GM23338 (cell line): ENCODE measurements around the gene MTMR6. TPM values are rescaled to one million over a fixed set of nuclear protein-coding genes. Genes with fewer than 3 reads are reported as not detected.

Source experiments
- ATAC-seq: fragments of 200-7000 bp; cut with Tn5 transposase; 3 replicates; pipeline ENCODE4 v1.9.1; 2020
- DNase-seq: peaks from one replicate; pipeline ENCODE4 v3.0.0-alpha.2; 2015; ENCODE audit warnings: low spot score
- H2AFZ ChIP-seq: fragments of 200-600 bp; sonication (generic); 2 replicates; pipeline ENCODE4 v1.8.0; 2016; ENCODE audit warnings: antibody characterized with exemption, mild to moderate bottlenecking, moderate library complexity
- H3F3A ChIP-seq: fragments of 200-600 bp; sonication (generic); replicated peaks from 2 replicates; pipeline ENCODE4 v1.8.0; 2017; ENCODE audit warnings: antibody characterized with exemption, mixed run types, low read depth
- H3K27ac ChIP-seq: fragments of 200-600 bp; sonication (generic); 2 replicates; pipeline ENCODE4 v1.6.1; 2016; ENCODE audit warnings: low read depth
- H3K27me3 ChIP-seq: fragments of 200-600 bp; sonication (generic); 2 replicates; pipeline ENCODE4 v1.8.0; 2016; ENCODE audit warnings: mild to moderate bottlenecking, mixed run types, moderate library complexity; ENCODE audit not compliant: insufficient read depth
- H3K36me3 ChIP-seq: fragments of 200-600 bp; sonication (generic); 2 replicates; pipeline ENCODE4 v1.8.0; 2016; ENCODE audit warnings: mild to moderate bottlenecking; ENCODE audit not compliant: insufficient read depth
- H3K4me1 ChIP-seq: fragments of 200-600 bp; sonication (generic); 2 replicates; pipeline ENCODE4 v1.8.0; 2016; ENCODE audit warnings: mild to moderate bottlenecking, moderate library complexity; ENCODE audit not compliant: insufficient read depth
- H3K4me2 ChIP-seq: fragments of 200-600 bp; sonication (generic); 2 replicates; pipeline ENCODE4 v1.7.1; 2017; ENCODE audit warnings: mixed run types
- H3K4me3 ChIP-seq: fragments of 200-600 bp; sonication (generic); 2 replicates; pipeline ENCODE4 v1.6.1; 2016; ENCODE audit warnings: mixed run types
- H3K79me2 ChIP-seq: fragments of 200-600 bp; sonication (generic); replicated peaks from 2 replicates; pipeline ENCODE4 v1.8.0; 2017; ENCODE audit warnings: mild to moderate bottlenecking; ENCODE audit not compliant: insufficient read depth
- H3K9me2 ChIP-seq: fragments of 200-600 bp; sonication (generic); 2 replicates; pipeline ENCODE4 v1.8.0; 2017; ENCODE audit not compliant: insufficient read depth
- H4K20me1 ChIP-seq: fragments of 200-600 bp; sonication (generic); replicated peaks from 2 replicates; pipeline ENCODE4 v1.8.0; 2017; ENCODE audit warnings: mild to moderate bottlenecking; ENCODE audit not compliant: insufficient read depth
- H3K27ac Mint-ChIP-seq: 2 replicates; pipeline ENCODE4 v1.8.0; 2020; ENCODE audit warnings: inconsistent platforms, mild to moderate bottlenecking, moderate library complexity, mixed read lengths
- H3K27me3 Mint-ChIP-seq: 3 replicates; pipeline ENCODE4 v1.8.0; 2022; ENCODE audit warnings: low read depth, mild to moderate bottlenecking, moderate library complexity, mixed read lengths, inconsistent platforms; ENCODE audit not compliant: insufficient read depth, poor library complexity
- H3K36me3 Mint-ChIP-seq: 3 replicates; pipeline ENCODE4 v1.8.0; 2021; ENCODE audit warnings: low read depth, mild to moderate bottlenecking, inconsistent platforms, moderate library complexity, mixed read lengths
- H3K4me1 Mint-ChIP-seq: 3 replicates; pipeline ENCODE4 v1.8.0; 2020; ENCODE audit warnings: mild to moderate bottlenecking, inconsistent platforms, mixed read lengths
- H3K4me3 Mint-ChIP-seq: 3 replicates; pipeline ENCODE4 v1.8.0; 2021; ENCODE audit warnings: moderate library complexity, mild to moderate bottlenecking, inconsistent platforms, mixed read lengths
- H3K9me3 Mint-ChIP-seq: 3 replicates; pipeline ENCODE4 v1.8.0; 2020; ENCODE audit warnings: moderate library complexity, mild to moderate bottlenecking, inconsistent platforms, mixed read lengths
- CTCF ChIP-seq, 2 experiments: fragments of 200-600 bp in 1 of 2; sonication (generic) in 1 of 2; conservative IDR thresholded peaks; 2 replicates each; pipeline versions ENCODE4 v1.5.1 to v1.6.1; 2016 to 2017; ENCODE audit warnings: antibody characterized with exemption in 2 of 2, low read depth in 2 of 2, mild to moderate bottlenecking in 2 of 2, moderate library complexity in 1 of 2
- ZNF331 ChIP-seq: fragments of 250-450 bp; sonication (Bioruptor Pico); IDR thresholded peaks from 2 replicates; pipeline ENCODE4 v1.5.0; 2020; ENCODE audit warnings: low read depth, mild to moderate bottlenecking, moderate library complexity
- polyA plus RNA-seq: library from polyadenylated mRNA; unstranded; fragments of >200 nt; fragmentation: Nextera tagmentation; extraction: Ambion mirVana; gene quantifications from 2 replicates; pipeline ENCODE4 v1.2.1, GENCODE V29; 2016
- total RNA-seq: library from RNA; depleted of rRNA; stranded (reverse); fragments of >200 nt; shearing (Covaris generic); gene quantifications from 2 replicates; pipeline ENCODE4 v1.2.3, GENCODE V29; 2014
- TF ChIP-seq, protein P1 (sequence below): fragments of 250-450 bp; sonication (Bioruptor Pico); IDR thresholded peaks from 2 replicates; pipeline ENCODE4 v1.5.0; 2020; ENCODE audit warnings: mild to moderate bottlenecking, moderate library complexity

MTMR6 gene
- total and polyA plus RNA-seq, 2 experiments from 2014 or later = 4.6 to 9.5 TPM

DNA sequence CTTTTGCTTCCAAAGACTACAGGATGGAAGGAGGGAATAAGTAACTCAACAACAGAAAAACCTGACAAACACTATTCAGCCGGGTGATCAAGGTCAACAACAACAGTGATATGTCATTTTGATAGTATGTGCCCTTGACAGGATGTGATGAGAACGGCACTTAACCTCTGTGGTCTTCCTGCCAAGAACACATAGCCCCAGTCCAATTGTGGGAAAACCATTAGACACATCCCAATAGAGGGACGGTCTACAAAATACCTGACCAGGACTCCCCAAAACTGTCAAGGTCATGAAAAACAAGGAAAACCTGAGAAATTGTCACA lies 72.1 kb downstream of the MTMR6 start:
- no peaks in the 10 kb centered on the region for H4K20me1 ChIP-seq
- Mint-ChIP-seq H3K36me3 (no peaks in the 10 kb centered on the region), H3K4me3 (no peak overlapping the region), H3K4me1 (peaks cover 11% of the 10 kb centered on the region), H3K27ac (no peak overlapping the region), H3K27me3 (peaks cover 2% of the 10 kb centered on the region), H3K9me3 (no peaks in the 10 kb centered on the region)
- H3K27me3 ChIP-seq = no peaks in the 10 kb centered on the region
- no peak overlapping the region for H3K27ac ChIP-seq
- no peak overlapping the region for H2AFZ ChIP-seq
- no peak overlapping the region for H3K4me2 ChIP-seq
- H3K9me2 ChIP-seq = no peaks in the 10 kb centered on the region
- no peak overlapping the region for H3K4me3 ChIP-seq
- DNase-seq (no peak), ATAC-seq (no peak)
- TF ChIP-seq ZNF331 (CRISPR knock-in tag) (no peak), CTCF (conservative IDR thresholded peaks at IDR 0.05; ENCODE audit: low read depth in 2 of 2) (no peak)
- TF ChIP-seq, protein P1, sequence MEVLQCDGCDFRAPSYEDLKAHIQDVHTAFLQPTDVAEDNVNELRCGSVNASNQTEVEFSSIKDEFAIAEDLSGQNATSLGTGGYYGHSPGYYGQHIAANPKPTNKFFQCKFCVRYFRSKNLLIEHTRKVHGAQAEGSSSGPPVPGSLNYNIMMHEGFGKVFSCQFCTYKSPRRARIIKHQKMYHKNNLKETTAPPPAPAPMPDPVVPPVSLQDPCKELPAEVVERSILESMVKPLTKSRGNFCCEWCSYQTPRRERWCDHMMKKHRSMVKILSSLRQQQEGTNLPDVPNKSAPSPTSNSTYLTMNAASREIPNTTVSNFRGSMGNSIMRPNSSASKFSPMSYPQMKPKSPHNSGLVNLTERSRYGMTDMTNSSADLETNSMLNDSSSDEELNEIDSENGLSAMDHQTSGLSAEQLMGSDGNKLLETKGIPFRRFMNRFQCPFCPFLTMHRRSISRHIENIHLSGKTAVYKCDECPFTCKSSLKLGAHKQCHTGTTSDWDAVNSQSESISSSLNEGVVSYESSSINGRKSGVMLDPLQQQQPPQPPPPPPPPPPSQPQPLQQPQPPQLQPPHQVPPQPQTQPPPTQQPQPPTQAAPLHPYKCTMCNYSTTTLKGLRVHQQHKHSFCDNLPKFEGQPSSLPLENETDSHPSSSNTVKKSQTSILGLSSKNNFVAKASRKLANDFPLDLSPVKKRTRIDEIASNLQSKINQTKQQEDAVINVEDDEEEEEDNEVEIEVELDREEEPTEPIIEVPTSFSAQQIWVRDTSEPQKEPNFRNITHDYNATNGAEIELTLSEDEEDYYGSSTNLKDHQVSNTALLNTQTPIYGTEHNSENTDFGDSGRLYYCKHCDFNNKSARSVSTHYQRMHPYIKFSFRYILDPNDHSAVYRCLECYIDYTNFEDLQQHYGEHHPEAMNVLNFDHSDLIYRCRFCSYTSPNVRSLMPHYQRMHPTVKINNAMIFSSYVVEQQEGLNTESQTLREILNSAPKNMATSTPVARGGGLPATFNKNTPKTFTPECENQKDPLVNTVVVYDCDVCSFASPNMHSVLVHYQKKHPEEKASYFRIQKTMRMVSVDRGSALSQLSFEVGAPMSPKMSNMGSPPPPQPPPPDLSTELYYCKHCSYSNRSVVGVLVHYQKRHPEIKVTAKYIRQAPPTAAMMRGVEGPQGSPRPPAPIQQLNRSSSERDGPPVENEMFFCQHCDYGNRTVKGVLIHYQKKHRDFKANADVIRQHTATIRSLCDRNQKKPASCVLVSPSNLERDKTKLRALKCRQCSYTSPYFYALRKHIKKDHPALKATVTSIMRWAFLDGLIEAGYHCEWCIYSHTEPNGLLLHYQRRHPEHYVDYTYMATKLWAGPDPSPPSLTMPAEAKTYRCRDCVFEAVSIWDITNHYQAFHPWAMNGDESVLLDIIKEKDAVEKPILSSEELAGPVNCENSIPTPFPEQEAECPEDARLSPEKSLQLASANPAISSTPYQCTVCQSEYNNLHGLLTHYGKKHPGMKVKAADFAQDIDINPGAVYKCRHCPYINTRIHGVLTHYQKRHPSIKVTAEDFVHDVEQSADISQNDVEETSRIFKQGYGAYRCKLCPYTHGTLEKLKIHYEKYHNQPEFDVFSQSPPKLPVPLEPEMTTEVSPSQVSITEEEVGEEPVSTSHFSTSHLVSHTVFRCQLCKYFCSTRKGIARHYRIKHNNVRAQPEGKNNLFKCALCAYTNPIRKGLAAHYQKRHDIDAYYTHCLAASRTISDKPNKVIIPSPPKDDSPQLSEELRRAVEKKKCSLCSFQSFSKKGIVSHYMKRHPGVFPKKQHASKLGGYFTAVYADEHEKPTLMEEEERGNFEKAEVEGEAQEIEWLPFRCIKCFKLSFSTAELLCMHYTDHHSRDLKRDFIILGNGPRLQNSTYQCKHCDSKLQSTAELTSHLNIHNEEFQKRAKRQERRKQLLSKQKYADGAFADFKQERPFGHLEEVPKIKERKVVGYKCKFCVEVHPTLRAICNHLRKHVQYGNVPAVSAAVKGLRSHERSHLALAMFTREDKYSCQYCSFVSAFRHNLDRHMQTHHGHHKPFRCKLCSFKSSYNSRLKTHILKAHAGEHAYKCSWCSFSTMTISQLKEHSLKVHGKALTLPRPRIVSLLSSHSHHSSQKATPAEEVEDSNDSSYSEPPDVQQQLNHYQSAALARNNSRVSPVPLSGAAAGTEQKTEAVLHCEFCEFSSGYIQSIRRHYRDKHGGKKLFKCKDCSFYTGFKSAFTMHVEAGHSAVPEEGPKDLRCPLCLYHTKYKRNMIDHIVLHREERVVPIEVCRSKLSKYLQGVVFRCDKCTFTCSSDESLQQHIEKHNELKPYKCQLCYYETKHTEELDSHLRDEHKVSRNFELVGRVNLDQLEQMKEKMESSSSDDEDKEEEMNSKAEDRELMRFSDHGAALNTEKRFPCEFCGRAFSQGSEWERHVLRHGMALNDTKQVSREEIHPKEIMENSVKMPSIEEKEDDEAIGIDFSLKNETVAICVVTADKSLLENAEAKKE (CRISPR knock-in tag) = no peak
- H3K79me2 ChIP-seq = no peaks in the 10 kb centered on the region
- H3K4me1 ChIP-seq = peaks cover 12% of the 10 kb centered on the region
- no peaks in the 10 kb centered on the region for H3K36me3 ChIP-seq
- H3F3A ChIP-seq = no peaks in the 10 kb centered on the region
